Measurements from ENCODE around the gene KLHL15. TPM values are rescaled to one million over a fixed set of nuclear protein-coding genes. Genes with fewer than 3 reads are reported as not detected.

Gene KLHL15
- total and polyA plus RNA-seq, 2 of the 4 experiments (the other 2 are of a cell fraction), result 2.4 to 7.5 TPM

DNA sequence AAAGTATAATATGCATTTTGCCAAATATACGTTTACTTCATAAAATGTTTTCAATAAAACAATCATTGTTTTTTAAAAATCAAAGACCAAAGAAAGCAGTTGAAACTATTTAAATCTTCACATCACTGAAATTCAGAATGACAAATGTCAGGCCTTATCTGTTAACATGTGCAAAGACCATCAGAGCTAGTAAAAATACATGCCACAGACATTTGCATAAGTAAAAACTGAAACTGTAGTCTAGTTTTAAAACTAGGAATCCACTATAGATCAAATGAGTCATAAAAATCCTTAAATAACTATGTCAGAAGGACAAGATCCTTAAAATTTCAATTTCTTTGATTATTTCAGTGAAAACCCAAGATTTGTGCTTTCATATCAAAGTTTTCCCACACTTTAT lies 24.8 kb downstream of the KLHL15 start:
- Histone ChIP-seq H3K27me3 (ENCODE audit: control insufficient read depth, insufficient read depth, low read length) (no peaks in the 10 kb centered on the region; the same call in 1 of the 2 replicates), H4K8ac (ENCODE audit: low read depth in 2 of 2, low read length in 2 of 2) (no peak overlapping the region), H2BK120ac (ENCODE audit: low read depth, low read length) (no peak overlapping the region), H3K56ac (ENCODE audit: extremely low read depth, insufficient read depth, low read length) (no peak overlapping the region), H3K23ac (ENCODE audit: low read depth, low read length) (no peak overlapping the region), H3K79me1 (ENCODE audit: low read depth in 1 of 2, low read length in 2 of 2) (no peaks in the 10 kb centered on the region), H3K4me1 (ENCODE audit: control insufficient read depth, insufficient read depth, low read length) (no peaks in the 10 kb centered on the region), H4K20me1 (ENCODE audit: insufficient read depth, low read length) (no peaks in the 10 kb centered on the region), H3K9me1 (ENCODE audit: insufficient read depth, low read length) (no peaks in the 10 kb centered on the region), H3K9me3 (ENCODE audit: control insufficient read depth, insufficient read depth, low read length) (no peaks in the 10 kb centered on the region), H3K4ac (ENCODE audit: low read depth, low read length) (no peak overlapping the region), H4K5ac (ENCODE audit: low read depth, low read length) (no peak overlapping the region), H3K4me3 (ENCODE audit: insufficient read depth, low read depth, low read length) (no peak overlapping the region), H3K36me3 (ENCODE audit: control insufficient read depth, insufficient read depth, low read length) (peaks cover 5% of the 10 kb centered on the region), H3K18ac (ENCODE audit: low read depth, low read length) (no peak overlapping the region), H2AK5ac (ENCODE audit: low read depth, low read length) (no peak overlapping the region), H3K27ac (ENCODE audit: insufficient read depth, low read length) (no peak overlapping the region), H2AFZ (replicated peaks; ENCODE audit: low read length, poor library complexity) (no peak overlapping the region), H2BK15ac (ENCODE audit: low read depth, low read length) (no peak overlapping the region), H2BK5ac (ENCODE audit: low read depth, low read length, poor library complexity, severe bottlenecking) (no peak overlapping the region), H3K9ac (ENCODE audit: low read depth, low read length) (no peak overlapping the region), H4K91ac (ENCODE audit: insufficient read depth, low read depth, low read length) (no peak overlapping the region), H3K14ac (replicated peaks; ENCODE audit: low read depth, low read length) (no peak overlapping the region), H3K4me2 (ENCODE audit: low read depth, low read length) (no peak overlapping the region), H2AK9ac (replicated peaks; ENCODE audit: low read depth, low read length, poor library complexity) (no peak overlapping the region), H2BK20ac (ENCODE audit: low read depth, low read length) (no peak overlapping the region)
- in situ Hi-C loops (cut with MboI; ENCODE audit: low sequenced_read_pairs), result no loop called here
- ChIA-PET CTCF (interaction anchor here (1.2 kb wide), 1 partner anchor 11 kb away, joined by 4 read pairs; no protein-coding TSS in a partner anchor), POLR2A (ENCODE audit: unreplicated experiment) (no interaction called here)
- intact Hi-C loops (cut with micrococcal nuclease), result no loop called here
- DNase-seq, result no peak
- TF ChIP-seq NFE2L2 (IDR thresholded peaks at IDR 0.05; ENCODE audit: low read depth, low read length) (no peak), MAFK (IDR thresholded peaks at IDR 0.05; ENCODE audit: low read depth, low read length) (no peak), MAZ (IDR thresholded peaks at IDR 0.05; ENCODE audit: borderline replicate concordance, low read depth, low read length) (no peak), CEBPB (IDR thresholded peaks at IDR 0.05; ENCODE audit: low read depth, low read length) (no peak)
- no TSS peak for BruUV-seq (replicated peaks)
- dilution Hi-C loops (cut with HindIII; ENCODE audit: low sequenced_read_pairs, unreplicated experiment), result no loop called here
- no CpG with 5 or more reads among the region's 1 CpG for WGBS, 2 experiments (ENCODE audit: extremely low coverage in 2 of 2, insufficient read length in 1 of 2)
- no peak for ATAC-seq (ENCODE audit: low read depth)
